GM12872 (cell line): ENCODE results near the gene KCNQ4.

Source experiments
- TF ChIP-seq, protein P1 (sequence below): IDR thresholded peaks from 3 replicates; pipeline ENCODE4 v1.5.1; 2011; ENCODE audit warnings: low read depth, mild to moderate bottlenecking, low read length, moderate library complexity; ENCODE audit not compliant: insufficient read depth

The KCNQ4 gene

GRCh38 chr1:40856656-40857302 lies 73.2 kb downstream of the KCNQ4 start:
- TF ChIP-seq, protein P1, sequence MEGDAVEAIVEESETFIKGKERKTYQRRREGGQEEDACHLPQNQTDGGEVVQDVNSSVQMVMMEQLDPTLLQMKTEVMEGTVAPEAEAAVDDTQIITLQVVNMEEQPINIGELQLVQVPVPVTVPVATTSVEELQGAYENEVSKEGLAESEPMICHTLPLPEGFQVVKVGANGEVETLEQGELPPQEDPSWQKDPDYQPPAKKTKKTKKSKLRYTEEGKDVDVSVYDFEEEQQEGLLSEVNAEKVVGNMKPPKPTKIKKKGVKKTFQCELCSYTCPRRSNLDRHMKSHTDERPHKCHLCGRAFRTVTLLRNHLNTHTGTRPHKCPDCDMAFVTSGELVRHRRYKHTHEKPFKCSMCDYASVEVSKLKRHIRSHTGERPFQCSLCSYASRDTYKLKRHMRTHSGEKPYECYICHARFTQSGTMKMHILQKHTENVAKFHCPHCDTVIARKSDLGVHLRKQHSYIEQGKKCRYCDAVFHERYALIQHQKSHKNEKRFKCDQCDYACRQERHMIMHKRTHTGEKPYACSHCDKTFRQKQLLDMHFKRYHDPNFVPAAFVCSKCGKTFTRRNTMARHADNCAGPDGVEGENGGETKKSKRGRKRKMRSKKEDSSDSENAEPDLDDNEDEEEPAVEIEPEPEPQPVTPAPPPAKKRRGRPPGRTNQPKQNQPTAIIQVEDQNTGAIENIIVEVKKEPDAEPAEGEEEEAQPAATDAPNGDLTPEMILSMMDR: no peak

DNA sequence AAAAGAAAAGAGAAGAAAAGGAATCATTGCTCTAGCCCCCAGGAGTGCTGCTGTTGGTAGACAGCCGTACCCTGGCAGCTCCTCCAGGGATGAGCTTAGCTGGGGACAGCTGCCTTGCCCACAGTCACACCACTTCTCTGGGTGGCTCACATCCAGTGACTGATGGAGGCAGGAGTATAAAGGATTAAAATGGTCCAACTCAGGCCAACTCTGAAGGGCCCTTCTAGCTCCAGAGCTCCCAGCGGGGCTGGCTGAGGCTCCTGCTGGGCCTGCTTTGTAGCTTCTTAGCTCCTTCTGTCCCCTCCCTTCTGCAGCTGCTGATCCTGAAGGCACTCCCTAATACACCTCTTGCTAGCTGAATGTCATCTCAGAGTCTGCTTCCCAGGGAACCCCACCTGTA lies 74.2 kb downstream of the KCNQ4 start:
- TF ChIP-seq, protein P1: no peak

GRCh38 chr1:40858856-40859416 lies 75.3 kb downstream of the KCNQ4 start:
- TF ChIP-seq, protein P1: no peak

DNA sequence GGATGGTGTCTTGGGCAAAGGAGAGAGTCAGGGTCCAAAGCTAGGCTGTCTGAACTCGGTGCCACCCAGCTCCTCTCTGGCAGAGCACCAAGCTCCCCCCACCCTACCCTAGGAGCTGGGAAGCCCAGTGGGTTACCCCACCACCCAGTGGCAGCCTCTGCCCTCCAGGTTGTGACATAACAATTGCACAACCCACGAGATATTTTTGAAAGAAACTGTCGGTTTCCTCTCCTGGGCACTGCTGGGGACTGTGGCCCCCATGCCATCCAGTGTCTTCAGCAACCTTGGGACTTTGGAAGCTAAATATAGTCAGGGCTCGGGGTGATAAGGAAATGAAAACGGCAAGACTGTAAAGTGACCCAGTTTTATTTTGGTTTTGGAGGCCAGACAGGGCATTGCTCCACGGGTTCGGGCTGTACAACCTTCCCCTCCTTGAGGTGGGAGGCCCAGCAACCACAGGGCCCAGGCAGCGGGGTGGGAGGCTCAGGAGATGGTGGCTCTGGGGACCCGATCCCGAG lies 77.2 kb downstream of the KCNQ4 start:
- TF ChIP-seq, protein P1: no peak

GRCh38 chr1:40861224-40862003 lies 77.8 kb downstream of the KCNQ4 start:
- TF ChIP-seq, protein P1: no peak

DNA sequence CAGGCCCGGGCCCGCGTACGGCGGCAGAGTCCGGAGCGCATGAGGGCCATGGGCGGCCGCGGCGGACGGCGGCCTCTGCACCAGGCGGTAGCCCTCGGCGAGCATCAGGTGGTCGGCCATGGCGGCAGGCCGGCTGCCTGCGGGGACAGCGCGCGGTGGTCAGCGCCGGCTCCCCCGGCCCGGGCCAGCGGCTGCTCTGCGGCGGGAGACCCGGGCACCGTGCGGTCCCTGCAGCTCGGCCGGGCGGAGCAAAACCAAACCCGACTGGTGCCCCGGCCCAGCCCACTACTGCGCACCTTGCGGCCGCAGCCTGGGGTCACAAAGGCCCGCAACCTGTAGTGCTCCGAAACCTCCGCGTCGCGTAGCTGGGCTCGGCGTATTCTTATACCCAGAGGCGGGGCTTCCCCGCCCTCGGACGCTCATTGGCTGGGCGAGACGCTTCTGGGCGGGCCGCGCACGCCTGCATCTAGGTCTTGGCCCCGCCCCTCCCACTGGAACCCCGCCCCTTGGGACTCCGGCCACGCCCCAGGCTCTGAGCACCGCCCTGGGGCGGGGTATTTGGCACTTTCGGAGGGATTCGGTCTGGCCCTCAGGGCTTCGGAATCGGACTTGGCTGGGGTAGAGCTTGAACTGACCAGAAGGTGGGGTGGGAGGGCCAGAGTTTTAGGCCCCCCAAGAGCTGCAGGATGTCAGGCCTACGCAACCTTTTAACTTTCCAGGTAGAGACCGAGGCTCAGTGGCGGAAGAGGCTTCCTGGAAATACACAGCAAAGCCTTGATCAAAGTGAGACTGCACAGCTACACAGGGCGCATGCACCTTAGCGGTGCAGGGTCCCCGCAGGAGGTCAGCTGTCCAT lies 78.6 kb downstream of the KCNQ4 start, which contains the start of gene CITED4:
CITED4 (minus strand) TSS at position 356 of the 856 bp plus-strand sequence; CDS start at position 120, 236 bp downstream.
- TF ChIP-seq, protein P1: peak; percentile 31; the same call in 2 of the 3 replicates
